ENCODE data around the gene DUSP14. TPM values are rescaled to one million over a fixed set of nuclear protein-coding genes. Genes with fewer than 3 reads are reported as not detected.
A peak's percentile ranks its signal among the peaks of the same experiment; 100 is the strongest.

Gene DUSP14
- total and polyA plus RNA-seq, 2 of the 13 experiments (the other 11 are each of a cell fraction or from before 2014, with no cell fraction given): 33.5 to 39.8 TPM

GRCh38 chr17:37502009-37502936 is 12.6 kb downstream of the DUSP14 start (continued):
- TF ChIP-seq, protein P1, sequence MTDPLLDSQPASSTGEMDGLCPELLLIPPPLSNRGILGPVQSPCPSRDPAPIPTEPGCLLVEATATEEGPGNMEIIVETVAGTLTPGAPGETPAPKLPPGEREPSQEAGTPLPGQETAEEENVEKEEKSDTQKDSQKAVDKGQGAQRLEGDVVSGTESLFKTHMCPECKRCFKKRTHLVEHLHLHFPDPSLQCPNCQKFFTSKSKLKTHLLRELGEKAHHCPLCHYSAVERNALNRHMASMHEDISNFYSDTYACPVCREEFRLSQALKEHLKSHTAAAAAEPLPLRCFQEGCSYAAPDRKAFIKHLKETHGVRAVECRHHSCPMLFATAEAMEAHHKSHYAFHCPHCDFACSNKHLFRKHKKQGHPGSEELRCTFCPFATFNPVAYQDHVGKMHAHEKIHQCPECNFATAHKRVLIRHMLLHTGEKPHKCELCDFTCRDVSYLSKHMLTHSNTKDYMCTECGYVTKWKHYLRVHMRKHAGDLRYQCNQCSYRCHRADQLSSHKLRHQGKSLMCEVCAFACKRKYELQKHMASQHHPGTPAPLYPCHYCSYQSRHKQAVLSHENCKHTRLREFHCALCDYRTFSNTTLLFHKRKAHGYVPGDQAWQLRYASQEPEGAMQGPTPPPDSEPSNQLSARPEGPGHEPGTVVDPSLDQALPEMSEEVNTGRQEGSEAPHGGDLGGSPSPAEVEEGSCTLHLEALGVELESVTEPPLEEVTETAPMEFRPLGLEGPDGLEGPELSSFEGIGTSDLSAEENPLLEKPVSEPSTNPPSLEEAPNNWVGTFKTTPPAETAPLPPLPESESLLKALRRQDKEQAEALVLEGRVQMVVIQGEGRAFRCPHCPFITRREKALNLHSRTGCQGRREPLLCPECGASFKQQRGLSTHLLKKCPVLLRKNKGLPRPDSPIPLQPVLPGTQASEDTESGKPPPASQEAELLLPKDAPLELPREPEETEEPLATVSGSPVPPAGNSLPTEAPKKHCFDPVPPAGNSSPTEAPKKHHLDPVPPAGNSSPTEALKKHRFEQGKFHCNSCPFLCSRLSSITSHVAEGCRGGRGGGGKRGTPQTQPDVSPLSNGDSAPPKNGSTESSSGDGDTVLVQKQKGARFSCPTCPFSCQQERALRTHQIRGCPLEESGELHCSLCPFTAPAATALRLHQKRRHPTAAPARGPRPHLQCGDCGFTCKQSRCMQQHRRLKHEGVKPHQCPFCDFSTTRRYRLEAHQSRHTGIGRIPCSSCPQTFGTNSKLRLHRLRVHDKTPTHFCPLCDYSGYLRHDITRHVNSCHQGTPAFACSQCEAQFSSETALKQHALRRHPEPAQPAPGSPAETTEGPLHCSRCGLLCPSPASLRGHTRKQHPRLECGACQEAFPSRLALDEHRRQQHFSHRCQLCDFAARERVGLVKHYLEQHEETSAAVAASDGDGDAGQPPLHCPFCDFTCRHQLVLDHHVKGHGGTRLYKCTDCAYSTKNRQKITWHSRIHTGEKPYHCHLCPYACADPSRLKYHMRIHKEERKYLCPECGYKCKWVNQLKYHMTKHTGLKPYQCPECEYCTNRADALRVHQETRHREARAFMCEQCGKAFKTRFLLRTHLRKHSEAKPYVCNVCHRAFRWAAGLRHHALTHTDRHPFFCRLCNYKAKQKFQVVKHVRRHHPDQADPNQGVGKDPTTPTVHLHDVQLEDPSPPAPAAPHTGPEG (CRISPR knock-in tag; IDR thresholded peaks at IDR 0.05): no peak
- TF ChIP-seq RBFOX2 (IDR thresholded peaks at IDR 0.05; ENCODE audit: low read depth, low read length) (no peak), ZNF550 (CRISPR knock-in tag; IDR thresholded peaks at IDR 0.05; ENCODE audit: borderline replicate concordance) (no peak), SNAPC2 (CRISPR knock-in tag; IDR thresholded peaks at IDR 0.05) (no peak), FOXP1 (IDR thresholded peaks at IDR 0.05) (peak; percentile 96), FOXP1 (CRISPR knock-in tag; IDR thresholded peaks at IDR 0.05) (peak; percentile 97), TCF12 (IDR thresholded peaks at IDR 0.05) (no peak), TCF12 (CRISPR knock-in tag; IDR thresholded peaks at IDR 0.05) (no peak), ZNF672 (CRISPR knock-in tag; IDR thresholded peaks at IDR 0.05) (no peak), PAWR (CRISPR knock-in tag; IDR thresholded peaks at IDR 0.05; ENCODE audit: borderline replicate concordance) (no peak), NFE2L2 (IDR thresholded peaks at IDR 0.05; ENCODE audit: low read length) (no peak), SRSF4 (IDR thresholded peaks at IDR 0.05; ENCODE audit: low read depth, low read length, poor library complexity, severe bottlenecking) (no peak), AGO2 (optimal IDR thresholded peaks at IDR 0.05; ENCODE audit: low read depth, low read length) (no peak), TP53 (CRISPR knock-in tag; conservative IDR thresholded peaks at IDR 0.05) (no peak), NFKBIZ (CRISPR knock-in tag; IDR thresholded peaks at IDR 0.05) (no peak), ZNF230 (CRISPR knock-in tag; IDR thresholded peaks at IDR 0.05) (no peak), SRF (IDR thresholded peaks at IDR 0.05; ENCODE audit: low read depth, low read length) (no peak), MZF1 (CRISPR knock-in tag; IDR thresholded peaks at IDR 0.05; ENCODE audit: borderline replicate concordance) (no peak), ZMYM2 (CRISPR knock-in tag; IDR thresholded peaks at IDR 0.05) (peak; percentile 61; the same call in 1 of the 2 replicates), MYNN (CRISPR knock-in tag; IDR thresholded peaks at IDR 0.05; ENCODE audit: low read depth) (no peak), PHF5A (CRISPR knock-in tag; IDR thresholded peaks at IDR 0.05; ENCODE audit: low read depth, unreplicated experiment) (peak; percentile 70), YEATS2 (CRISPR knock-in tag; IDR thresholded peaks at IDR 0.05; ENCODE audit: borderline replicate concordance) (no peak; the same call in 1 of the 2 replicates), ZKSCAN8 (CRISPR knock-in tag; IDR thresholded peaks at IDR 0.05; ENCODE audit: borderline replicate concordance) (no peak)
- TF ChIP-seq, protein P2, sequence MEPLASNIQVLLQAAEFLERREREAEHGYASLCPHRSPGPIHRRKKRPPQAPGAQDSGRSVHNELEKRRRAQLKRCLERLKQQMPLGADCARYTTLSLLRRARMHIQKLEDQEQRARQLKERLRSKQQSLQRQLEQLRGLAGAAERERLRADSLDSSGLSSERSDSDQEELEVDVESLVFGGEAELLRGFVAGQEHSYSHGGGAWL (CRISPR knock-in tag; IDR thresholded peaks at IDR 0.05): no peak
- TF ChIP-seq, protein P3, sequence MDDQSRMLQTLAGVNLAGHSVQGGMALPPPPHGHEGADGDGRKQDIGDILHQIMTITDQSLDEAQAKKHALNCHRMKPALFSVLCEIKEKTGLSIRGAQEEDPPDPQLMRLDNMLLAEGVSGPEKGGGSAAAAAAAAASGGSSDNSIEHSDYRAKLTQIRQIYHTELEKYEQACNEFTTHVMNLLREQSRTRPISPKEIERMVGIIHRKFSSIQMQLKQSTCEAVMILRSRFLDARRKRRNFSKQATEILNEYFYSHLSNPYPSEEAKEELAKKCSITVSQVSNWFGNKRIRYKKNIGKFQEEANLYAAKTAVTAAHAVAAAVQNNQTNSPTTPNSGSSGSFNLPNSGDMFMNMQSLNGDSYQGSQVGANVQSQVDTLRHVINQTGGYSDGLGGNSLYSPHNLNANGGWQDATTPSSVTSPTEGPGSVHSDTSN (CRISPR knock-in tag; IDR thresholded peaks at IDR 0.05; ENCODE audit: borderline replicate concordance): no peak

Measured in HepG2 (cell line).